Hematopoietic multipotent progenitor cell treated with erythropoietin and hydrocortisone succinate and interleukin-3 and kit ligand, for 6 days (in vitro differentiated cells): ENCODE measurements around the gene SFRP5.

ENCODE experiments used
- DNase-seq: peaks from one replicate; pipeline ENCODE4 v3.0.0-alpha.2; 2015

Gene SFRP5, protein sequence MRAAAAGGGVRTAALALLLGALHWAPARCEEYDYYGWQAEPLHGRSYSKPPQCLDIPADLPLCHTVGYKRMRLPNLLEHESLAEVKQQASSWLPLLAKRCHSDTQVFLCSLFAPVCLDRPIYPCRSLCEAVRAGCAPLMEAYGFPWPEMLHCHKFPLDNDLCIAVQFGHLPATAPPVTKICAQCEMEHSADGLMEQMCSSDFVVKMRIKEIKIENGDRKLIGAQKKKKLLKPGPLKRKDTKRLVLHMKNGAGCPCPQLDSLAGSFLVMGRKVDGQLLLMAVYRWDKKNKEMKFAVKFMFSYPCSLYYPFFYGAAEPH

DNA sequence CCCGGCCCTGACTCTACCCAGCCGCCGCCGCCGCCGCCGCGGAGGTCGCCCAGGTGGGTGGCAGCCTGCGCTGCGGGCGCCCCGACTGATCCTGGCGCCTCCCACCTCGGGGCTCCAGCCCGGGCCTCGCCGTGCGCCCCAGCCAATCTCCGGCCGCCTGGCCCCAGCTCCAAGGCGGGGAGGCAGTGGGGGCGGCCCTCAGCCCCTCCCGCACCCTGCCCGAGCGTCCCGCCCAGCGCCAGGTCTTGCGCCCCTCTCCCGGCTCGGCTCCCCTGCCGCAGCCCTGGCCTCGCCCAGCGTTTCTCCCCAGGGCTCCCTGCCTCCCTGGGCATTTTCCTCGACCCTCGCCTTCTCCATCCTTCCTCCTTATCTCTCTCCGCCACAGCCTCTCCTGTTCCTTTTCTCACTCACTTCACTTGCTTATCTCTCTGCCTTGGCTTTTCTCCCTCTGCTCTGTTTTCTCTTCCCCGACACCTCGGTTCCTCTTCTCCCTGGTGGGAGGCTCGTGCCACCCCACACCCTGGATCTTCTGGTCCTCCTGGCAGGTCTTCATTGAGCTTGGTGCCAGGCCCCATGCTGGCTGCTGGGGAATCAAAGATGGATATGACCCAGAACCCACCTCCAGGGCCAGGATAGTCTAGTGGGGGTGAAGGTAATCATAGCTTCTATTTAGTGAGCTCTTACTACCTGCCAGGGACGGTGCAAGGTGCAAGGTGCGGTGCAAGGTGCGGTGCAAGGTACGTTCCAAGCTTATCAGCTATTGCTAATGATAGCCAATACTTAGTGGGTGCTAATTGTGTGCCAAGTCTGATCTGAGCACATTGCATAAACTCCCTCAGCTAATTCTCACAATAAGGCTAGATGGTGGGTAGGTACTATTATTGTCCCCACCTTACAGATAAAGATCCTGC lies at the start of gene SFRP5:
Gene SFRP5, minus strand, starts transcription at position 87 of the 911 bp plus-strand sequence. CDS start 166 bp downstream, outside the sequence.
- DNase-seq = peak; percentile 81

GRCh38 chr10:97820096-97820704 lies 48.4 kb upstream of the SFRP5 start:
- DNase-seq = no peak

DNA sequence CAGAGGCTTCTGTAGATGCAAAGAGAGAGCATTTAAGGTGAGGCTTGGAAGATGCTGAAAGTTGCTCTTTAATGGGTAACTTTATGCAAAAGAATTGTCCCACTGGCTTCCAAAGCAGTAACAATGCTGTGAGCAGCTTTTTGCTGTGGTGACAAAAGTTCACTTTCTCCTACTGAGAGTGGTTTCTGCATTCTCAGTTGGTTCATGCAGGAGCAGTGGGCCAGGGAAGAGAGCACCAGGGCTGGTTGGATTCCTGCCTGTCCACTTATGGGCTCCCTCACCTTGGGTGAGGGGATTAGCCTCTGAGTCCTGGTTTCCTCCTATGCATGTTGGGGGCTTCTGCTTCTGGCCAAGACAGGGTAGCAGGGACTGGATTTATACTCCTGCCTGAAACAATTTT lies 46.8 kb upstream of the SFRP5 start:
- no peak for DNase-seq

DNA sequence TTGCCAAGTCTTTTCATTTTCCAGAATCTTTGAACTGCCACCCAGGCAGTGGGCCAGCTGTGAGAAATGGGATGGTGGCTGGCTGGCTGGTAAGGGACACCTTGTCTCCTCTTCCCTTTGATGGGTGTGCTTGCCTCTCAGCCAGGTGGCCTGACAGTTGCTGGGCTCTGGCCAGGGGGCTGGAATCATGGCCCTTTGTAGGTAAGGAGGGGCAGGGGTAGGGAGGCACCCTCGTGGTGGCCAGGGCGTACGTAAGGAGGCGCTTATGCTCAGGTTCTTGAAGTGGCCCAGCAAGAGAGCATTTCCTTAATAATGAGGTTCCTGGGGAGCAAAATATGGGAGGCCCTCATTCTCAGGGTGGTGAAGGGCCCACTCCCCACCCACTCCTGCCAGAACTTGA lies 44.8 kb upstream of the SFRP5 start:
- DNase-seq = no peak

GRCh38 chr10:97814996-97815395 lies 43.2 kb upstream of the SFRP5 start:
- DNase-seq = no peak

GRCh38 chr10:97813311-97813710 lies 41.5 kb upstream of the SFRP5 start:
- no peak for DNase-seq

GRCh38 chr10:97812696-97813095 lies 40.9 kb upstream of the SFRP5 start:
- DNase-seq = no peak

DNA sequence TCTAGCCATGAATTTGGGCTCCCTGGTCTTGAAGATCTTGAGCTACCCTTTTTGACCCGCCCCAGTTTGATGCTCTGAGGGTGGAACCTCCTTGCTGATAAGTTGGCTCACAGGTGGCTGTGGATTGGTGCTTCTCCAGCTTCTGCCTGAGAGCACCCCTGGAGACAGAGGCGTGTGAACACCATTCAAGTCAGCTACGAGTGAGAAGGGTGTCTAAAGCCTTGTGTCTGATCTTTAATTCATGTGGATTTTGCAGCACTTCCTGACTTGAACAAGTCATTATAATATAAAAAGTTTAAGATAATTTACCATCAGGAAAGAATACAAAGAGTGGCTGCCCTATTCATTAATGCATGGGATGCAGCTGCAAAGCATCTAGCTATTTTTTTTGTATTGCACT lies 40.2 kb upstream of the SFRP5 start:
- no peak for DNase-seq

- DNase-seq = no peak
Measured at GRCh38 chr10:97810446-97810845, 38.6 kb upstream of the SFRP5 start.

- no peak for DNase-seq
Measured at GRCh38 chr10:97805949-97806348, 34.1 kb upstream of the SFRP5 start.

DNA sequence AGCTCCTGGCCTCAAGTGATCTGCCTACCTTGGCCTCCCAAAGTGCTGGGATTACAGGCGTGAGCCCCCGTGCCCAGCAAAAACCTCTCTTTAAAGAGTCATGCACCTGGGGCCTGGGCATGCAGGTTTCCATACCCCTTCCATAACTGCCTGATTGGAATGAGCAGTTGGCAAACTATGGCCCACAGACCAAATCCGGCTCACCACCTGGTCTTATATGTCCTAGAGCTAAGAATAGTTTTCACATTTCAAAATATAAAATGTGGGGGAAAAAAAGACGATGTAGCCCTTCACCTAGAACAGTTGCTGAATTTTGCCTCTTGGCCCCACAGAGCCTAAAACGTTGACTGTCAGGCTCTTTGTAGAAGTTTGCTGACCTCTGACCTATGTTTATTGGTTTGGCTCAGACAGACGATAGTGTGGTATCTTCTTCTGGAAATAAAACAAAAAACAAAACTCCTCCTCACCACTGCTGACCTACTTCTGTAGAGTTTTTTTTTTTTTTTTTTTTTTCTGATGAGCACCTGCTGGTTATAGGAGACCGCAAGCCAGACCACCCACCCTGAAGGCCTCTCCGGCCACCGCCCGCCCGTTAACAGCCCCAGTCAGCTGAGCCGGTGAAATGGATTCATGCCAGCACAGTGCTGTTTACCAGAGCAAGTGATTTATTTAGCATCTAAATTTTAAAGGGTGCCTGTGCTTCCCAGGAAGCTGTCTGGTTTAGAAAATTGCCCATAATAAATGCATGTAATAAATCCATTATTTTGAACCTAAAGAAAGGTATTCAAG lies 33.5 kb upstream of the SFRP5 start:
- no peak for DNase-seq

DNA sequence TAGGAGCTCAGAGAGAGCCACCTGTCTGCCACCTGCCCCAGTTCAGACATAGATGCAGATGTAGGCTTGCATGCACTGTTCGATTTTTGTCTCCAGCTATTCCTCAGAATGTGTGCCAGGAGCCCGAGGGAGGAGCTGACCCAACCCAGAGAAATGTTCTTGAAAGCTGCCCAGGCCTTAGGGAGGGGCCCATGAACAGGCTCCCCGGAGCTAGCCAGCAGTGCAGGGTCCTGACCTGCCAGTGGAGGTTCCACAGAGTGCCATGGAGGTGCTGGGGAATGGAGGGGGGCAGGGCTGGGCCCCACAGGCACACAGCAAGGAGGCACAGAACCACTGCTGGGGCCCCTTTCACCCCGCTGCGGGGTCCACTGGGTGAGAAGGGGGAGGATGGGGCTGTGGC lies 29.6 kb upstream of the SFRP5 start:
- DNase-seq = no peak

GRCh38 chr10:97800474-97800873 lies 28.7 kb upstream of the SFRP5 start:
- no peak for DNase-seq

- no peak for DNase-seq
Measured at GRCh38 chr10:97798958-97799610, 27.3 kb upstream of the SFRP5 start.

DNA sequence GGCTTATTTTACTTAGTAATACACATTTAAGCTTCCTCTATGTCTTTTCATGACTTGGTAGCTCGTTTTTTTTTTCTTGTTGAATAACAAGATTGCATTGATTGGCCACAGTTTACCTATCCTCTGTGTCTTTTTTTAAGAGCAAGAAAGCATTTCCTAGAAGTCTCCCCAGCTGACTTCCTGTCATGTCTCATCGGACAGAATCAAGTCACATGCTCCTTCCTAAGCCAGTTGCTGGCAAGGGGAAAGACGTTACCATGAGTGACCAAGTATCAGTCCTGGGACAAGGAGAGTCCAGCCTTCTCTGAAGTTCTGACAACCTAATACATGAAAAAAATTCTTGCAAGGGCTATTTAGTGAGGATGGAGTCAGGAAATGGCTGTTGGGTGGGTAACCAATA lies 24.9 kb upstream of the SFRP5 start:
- peak; percentile 43 for DNase-seq

GRCh38 chr10:97795886-97796285 lies 24.1 kb upstream of the SFRP5 start:
- DNase-seq = no peak

- peak; percentile 71 for DNase-seq
Measured at GRCh38 chr10:97791824-97792721, 20.3 kb upstream of the SFRP5 start.

DNA sequence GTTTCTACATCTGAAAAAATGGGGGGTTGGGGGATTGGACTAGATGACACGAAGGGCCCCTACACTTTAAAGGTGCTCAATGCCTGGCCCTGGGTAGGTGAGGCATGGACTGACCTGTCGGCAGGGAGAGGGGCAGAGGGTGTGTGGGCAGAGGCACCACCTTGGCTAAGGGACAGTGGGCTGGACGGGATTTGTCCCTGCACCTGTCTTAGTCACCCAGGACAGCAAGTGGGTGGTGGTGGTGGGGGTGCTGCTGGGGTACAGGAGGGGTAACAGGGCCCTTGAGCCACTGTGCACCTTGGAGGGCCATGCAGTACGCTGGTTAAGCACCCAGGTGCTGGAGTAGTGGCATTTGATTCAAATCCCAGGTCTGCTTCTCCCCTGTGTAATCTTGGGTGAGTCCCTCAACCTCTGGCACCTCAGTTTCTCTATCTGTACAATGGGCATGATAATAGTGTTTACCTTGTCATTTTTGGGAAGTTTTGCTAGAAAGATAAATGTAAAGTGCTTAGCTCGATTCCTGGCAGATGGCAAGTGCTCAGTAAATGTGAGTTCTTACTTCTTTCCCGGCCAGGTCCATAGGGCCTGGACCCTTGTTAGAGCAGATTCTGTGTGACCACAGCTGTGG lies 18.1 kb upstream of the SFRP5 start:
- no peak for DNase-seq

- DNase-seq = peak; percentile 97
Measured at GRCh38 chr10:97788552-97789442, 17.0 kb upstream of the SFRP5 start.

GRCh38 chr10:97785731-97786130 lies 13.9 kb upstream of the SFRP5 start:
- DNase-seq = no peak
